PC-9 (cell line): ENCODE data around the gene ACRV1.

Experiments
- EZH2 ChIP-seq: fragments of 200-600 bp; sonication (generic); IDR thresholded peaks from 2 replicates; pipeline ENCODE4 v1.8.0; 2017; ENCODE audit warnings: antibody characterized with exemption, low read depth
- TF ChIP-seq, protein P1 (sequence below): fragments of 200-600 bp; sonication (generic); conservative IDR thresholded peaks from 2 replicates; pipeline ENCODE4 v1.6.1; 2017; ENCODE audit warnings: mixed run types, antibody characterized with exemption, mild to moderate bottlenecking, moderate library complexity

DNA sequence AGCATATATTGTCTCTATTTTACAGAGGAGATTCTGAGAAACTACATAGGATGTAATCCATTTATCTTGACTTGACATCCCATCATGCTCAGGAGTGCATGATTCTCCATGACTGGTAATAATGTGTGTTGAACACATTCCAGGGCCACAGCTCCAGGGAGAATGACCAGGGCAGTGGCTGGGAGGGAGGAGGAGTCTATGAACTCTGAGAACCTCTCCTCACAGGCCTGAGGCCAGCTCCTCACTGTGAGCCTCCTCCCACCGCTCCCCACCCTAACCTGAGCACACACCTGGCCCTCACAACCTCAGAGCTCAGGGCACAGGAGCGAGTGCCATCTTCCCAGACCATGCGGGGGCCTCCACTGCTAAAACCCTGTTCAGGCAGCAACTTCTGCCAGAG is 8.0 kb upstream of the ACRV1 start:
- no peak for TF ChIP-seq EZH2
- TF ChIP-seq, protein P1, sequence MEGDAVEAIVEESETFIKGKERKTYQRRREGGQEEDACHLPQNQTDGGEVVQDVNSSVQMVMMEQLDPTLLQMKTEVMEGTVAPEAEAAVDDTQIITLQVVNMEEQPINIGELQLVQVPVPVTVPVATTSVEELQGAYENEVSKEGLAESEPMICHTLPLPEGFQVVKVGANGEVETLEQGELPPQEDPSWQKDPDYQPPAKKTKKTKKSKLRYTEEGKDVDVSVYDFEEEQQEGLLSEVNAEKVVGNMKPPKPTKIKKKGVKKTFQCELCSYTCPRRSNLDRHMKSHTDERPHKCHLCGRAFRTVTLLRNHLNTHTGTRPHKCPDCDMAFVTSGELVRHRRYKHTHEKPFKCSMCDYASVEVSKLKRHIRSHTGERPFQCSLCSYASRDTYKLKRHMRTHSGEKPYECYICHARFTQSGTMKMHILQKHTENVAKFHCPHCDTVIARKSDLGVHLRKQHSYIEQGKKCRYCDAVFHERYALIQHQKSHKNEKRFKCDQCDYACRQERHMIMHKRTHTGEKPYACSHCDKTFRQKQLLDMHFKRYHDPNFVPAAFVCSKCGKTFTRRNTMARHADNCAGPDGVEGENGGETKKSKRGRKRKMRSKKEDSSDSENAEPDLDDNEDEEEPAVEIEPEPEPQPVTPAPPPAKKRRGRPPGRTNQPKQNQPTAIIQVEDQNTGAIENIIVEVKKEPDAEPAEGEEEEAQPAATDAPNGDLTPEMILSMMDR, result no peak
